Endodermal cell (in vitro differentiated cells): ENCODE data around the gene PHETA1. TPM values are rescaled to one million over a fixed set of nuclear protein-coding genes. Genes with fewer than 3 reads are reported as not detected.
"Not testable (repeated sequence)": the region's sequence is repeated elsewhere in the genome, so short reads cannot be mapped to it uniquely, and the experiment has no call there.

Experiments used
- DNase-seq: peaks from one replicate; pipeline ENCODE4 v3.0.0-alpha.2; 2017
- H3K27ac ChIP-seq: 2 replicates; pipeline ENCODE4 v1.5.1; 2013; ENCODE audit warnings: mild to moderate bottlenecking, low read depth, low read length, moderate library complexity
- H3K27me3 ChIP-seq: 2 replicates; pipeline ENCODE4 v1.6.1; 2013; ENCODE audit warnings: mild to moderate bottlenecking, low read length, moderate library complexity; ENCODE audit not compliant: insufficient read depth, control insufficient read depth, poor library complexity, severe bottlenecking
- H3K36me3 ChIP-seq: 2 replicates; pipeline ENCODE4 v1.7.0; 2013; ENCODE audit warnings: mild to moderate bottlenecking, low read length, moderate library complexity; ENCODE audit not compliant: control insufficient read depth, insufficient read depth
- H3K4me1 ChIP-seq: one replicate; pipeline ENCODE4 v1.7.0; 2013; ENCODE audit warnings: low read length; ENCODE audit not compliant: control insufficient read depth, insufficient read depth
- H3K4me3 ChIP-seq: 2 replicates; pipeline ENCODE4 v1.5.1; 2013; ENCODE audit warnings: mild to moderate bottlenecking, low read length, moderate library complexity
- H3K9ac ChIP-seq: 2 replicates; pipeline ENCODE4 v1.6.1; 2013; ENCODE audit warnings: mild to moderate bottlenecking, low read length, moderate library complexity; ENCODE audit not compliant: poor library complexity, severe bottlenecking; ENCODE audit errors: extremely low read depth
- H3K9me3 ChIP-seq: 2 replicates; pipeline ENCODE4 v1.6.1; 2013; ENCODE audit warnings: mild to moderate bottlenecking, low read length, moderate library complexity; ENCODE audit not compliant: control insufficient read depth
- H3K27ac Mint-ChIP-seq: 2 replicates; pipeline ENCODE4 v1.8.0; 2020; ENCODE audit warnings: mixed read lengths
- H3K27me3 Mint-ChIP-seq: 2 replicates; pipeline ENCODE4 v1.8.0; 2021; ENCODE audit warnings: mild to moderate bottlenecking, mixed read lengths; ENCODE audit not compliant: insufficient read depth
- H3K36me3 Mint-ChIP-seq: 2 replicates; pipeline ENCODE4 v1.8.0; 2020; ENCODE audit warnings: low read depth, mixed read lengths
- H3K4me1 Mint-ChIP-seq: 2 replicates; pipeline ENCODE4 v1.8.0; 2020; ENCODE audit warnings: mixed read lengths
- H3K4me3 Mint-ChIP-seq: 2 replicates; pipeline ENCODE4 v1.8.0; 2020; ENCODE audit warnings: mild to moderate bottlenecking, moderate library complexity, mixed read lengths
- H3K9me3 Mint-ChIP-seq: 2 replicates; pipeline ENCODE4 v1.8.0; 2020; ENCODE audit warnings: mild to moderate bottlenecking, mixed read lengths
- CTCF ChIP-seq: fragments of 200-600 bp; sonication (generic); conservative IDR thresholded peaks from 2 replicates; pipeline ENCODE4 v1.5.0; 2021; ENCODE audit warnings: antibody characterized with exemption, mild to moderate bottlenecking
- WGBS, 2 experiments: methylation state at CpG; one replicate each; pipeline versions ENCODE4 v1.1.5 to v1.1.7; 2013; ENCODE audit warnings: missing lambda C conversion rate in 2 of 2, mixed read lengths in 1 of 2; ENCODE audit not compliant: insufficient coverage in 1 of 2, insufficient read length in 1 of 2; 5-methylcytosine and 5-hydroxymethylcytosine counted together
- total RNA-seq, 2 donors: library from RNA; stranded (reverse); fragmentation: NEBNext Ultra II Directional in 1 of 2; extraction: Animal tissue kit (Norgen Biotek cat#: 25700) in 1 of 2; gene quantifications; 2 replicates in 1 of 2; 3 replicates in 1 of 2; pipeline ENCODE4 v1.2.1, GENCODE V29; 2021

The PHETA1 gene
- total RNA-seq, 2 donors from 2014 or later = 15.0 to 19.2 TPM

- no peaks in the 10 kb centered on the region for H3K4me1 ChIP-seq
- TF ChIP-seq CTCF = no peak
- Mint-ChIP-seq H3K9me3 (peaks cover 20% of the 10 kb centered on the region), H3K27me3 (no peaks in the 10 kb centered on the region), H3K4me3 (no peak overlapping the region), H3K4me1 (peaks cover 5% of the 10 kb centered on the region), H3K27ac (no peak overlapping the region), H3K36me3 (peaks cover 35% of the 10 kb centered on the region)
- H3K9me3 ChIP-seq = peaks cover 18% of the 10 kb centered on the region
- H3K36me3 ChIP-seq = peaks cover 24% of the 10 kb centered on the region
- H3K4me3 ChIP-seq = no peak overlapping the region
- 88 to 95% methylated on average over 1 of the region's 1 CpG for WGBS, 2 experiments
- DNase-seq = no peak
- H3K27me3 ChIP-seq = no peaks in the 10 kb centered on the region
- H3K27ac ChIP-seq = no peak overlapping the region
- no peak overlapping the region for H3K9ac ChIP-seq
These were observed 25.7 kb downstream of the PHETA1 start for GRCh38 chr12:111343181-111343580.

- H3K4me3 ChIP-seq = no peak overlapping the region
- no peak for DNase-seq
- H3K27ac Mint-ChIP-seq = no peak overlapping the region
- H3K4me3 Mint-ChIP-seq = no peak overlapping the region
- peaks cover 17% of the 10 kb centered on the region for H3K36me3 ChIP-seq
- no peak for TF ChIP-seq CTCF
- peaks cover 13% of the 10 kb centered on the region for H3K9me3 Mint-ChIP-seq
- H3K9ac ChIP-seq = no peak overlapping the region
- H3K4me1 Mint-ChIP-seq = peaks cover 5% of the 10 kb centered on the region
- no peaks in the 10 kb centered on the region for H3K27me3 ChIP-seq
- WGBS, 2 experiments = 92 to 98% methylated on average over 7 to 8 of the region's 8 CpGs
- H3K27me3 Mint-ChIP-seq = no peaks in the 10 kb centered on the region
- peaks cover 10% of the 10 kb centered on the region for H3K9me3 ChIP-seq
- H3K4me1 ChIP-seq = no peaks in the 10 kb centered on the region
- H3K27ac ChIP-seq = no peak overlapping the region
- peaks cover 28% of the 10 kb centered on the region for H3K36me3 Mint-ChIP-seq
These were observed 26.5 kb downstream of the PHETA1 start for GRCh38 chr12:111342376-111342775.

DNA sequence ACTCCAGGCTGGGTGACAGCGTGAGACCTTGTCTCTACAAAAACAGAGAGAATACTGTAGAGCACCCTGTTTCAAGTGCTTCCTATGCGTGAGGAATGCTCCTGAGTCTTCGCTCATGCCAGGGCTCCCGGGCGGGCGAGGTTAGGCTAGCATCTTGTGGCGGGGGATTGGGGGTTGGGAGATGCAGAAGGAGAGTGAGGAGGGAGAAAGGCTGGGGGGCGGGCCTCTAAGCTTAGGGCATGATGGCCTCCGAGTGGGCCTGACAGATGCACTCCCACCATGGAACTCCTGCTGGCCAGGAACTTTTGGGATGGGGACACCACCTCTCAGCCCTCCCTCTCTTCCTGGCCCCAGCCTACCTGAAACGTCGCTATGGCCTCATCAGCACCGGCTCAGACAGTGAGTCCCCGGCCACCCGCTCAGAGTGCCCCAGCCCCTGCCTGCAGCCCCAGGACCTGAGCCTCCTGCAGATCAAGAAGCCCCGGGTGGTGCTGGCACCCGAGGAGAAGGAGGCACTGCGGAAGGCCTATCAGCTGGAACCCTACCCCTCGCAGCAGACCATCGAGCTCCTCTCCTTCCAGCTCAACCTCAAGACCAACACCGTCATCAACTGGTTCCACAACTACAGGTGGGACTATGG, 27.3 kb downstream of the PHETA1 start:
- no peaks in the 10 kb centered on the region for H3K4me1 ChIP-seq
- H3K9ac ChIP-seq = no peak overlapping the region
- Mint-ChIP-seq H3K36me3 (peaks cover 23% of the 10 kb centered on the region), H3K27ac (no peak overlapping the region), H3K27me3 (no peaks in the 10 kb centered on the region), H3K4me3 (no peak overlapping the region), H3K9me3 (peaks cover 8% of the 10 kb centered on the region), H3K4me1 (peaks cover 5% of the 10 kb centered on the region)
- TF ChIP-seq CTCF = no peak
- H3K27me3 ChIP-seq = no peaks in the 10 kb centered on the region
- DNase-seq = no peak
- H3K4me3 ChIP-seq = no peak overlapping the region
- H3K9me3 ChIP-seq = peaks cover 2% of the 10 kb centered on the region
- H3K27ac ChIP-seq = no peak overlapping the region
- WGBS, 2 experiments = 95 to 96% methylated on average over 5 to 20 of the region's 20 CpGs
- peaks cover 12% of the 10 kb centered on the region for H3K36me3 ChIP-seq

DNA sequence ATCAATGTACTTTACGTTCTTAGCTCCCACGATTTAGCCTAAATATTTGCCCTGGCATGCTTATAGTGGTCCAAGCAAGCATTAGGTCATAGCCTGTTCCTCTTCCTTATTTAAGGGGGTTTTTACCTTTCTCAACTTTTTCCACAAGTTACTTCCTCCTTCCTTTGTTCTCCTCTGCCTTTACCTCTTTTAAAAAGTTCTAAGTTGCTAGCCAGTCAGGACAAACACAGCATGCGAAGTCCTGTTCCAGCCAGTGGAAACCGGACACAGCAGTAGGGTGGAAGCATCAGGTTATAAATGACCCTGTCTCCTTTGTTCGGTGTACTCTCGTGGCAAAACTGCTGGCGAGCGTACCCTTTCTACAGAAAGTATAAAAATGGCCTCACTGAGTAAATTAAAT, 28.2 kb downstream of the PHETA1 start:
- not testable (repeated sequence) for DNase-seq, H3K27ac Mint-ChIP-seq, H3K4me3 ChIP-seq, H3K9me3 ChIP-seq, H3K4me1 ChIP-seq, H3K27ac ChIP-seq, H3K4me1 Mint-ChIP-seq, H3K27me3 ChIP-seq, H3K27me3 Mint-ChIP-seq, H3K9ac ChIP-seq, H3K4me3 Mint-ChIP-seq, H3K9me3 Mint-ChIP-seq
- WGBS, 2 experiments = 86 to 96% methylated on average over 8 of the region's 8 CpGs
- H3K36me3 Mint-ChIP-seq = peaks cover 23% of the 10 kb centered on the region
- peaks cover 12% of the 10 kb centered on the region for H3K36me3 ChIP-seq
